Smooth muscle cell (in vitro differentiated cells): ENCODE measurements around the gene TSPEAR. TPM values are rescaled to one million over a fixed set of nuclear protein-coding genes. Genes with fewer than 3 reads are reported as not detected.

Experiments
- DNase-seq: peaks from one replicate; lab custom pipeline; 2025; ENCODE audit not compliant: unreplicated experiment; lab: John Stamatoyannopoulos, UW
- H2AFZ ChIP-seq: fragments of 200-600 bp; sonication (generic); 2 replicates; pipeline ENCODE4 v1.6.0; 2016; ENCODE audit warnings: antibody characterized with exemption, low read depth, mild to moderate bottlenecking
- H3F3A ChIP-seq: fragments of 200-600 bp; sonication (generic); 2 replicates; pipeline ENCODE4 v1.6.0; 2017; ENCODE audit warnings: antibody characterized with exemption, low read depth
- H3K27ac ChIP-seq: fragments of 200-600 bp; sonication (generic); 2 replicates; pipeline ENCODE4 v1.5.1; 2016; ENCODE audit warnings: low read depth, mild to moderate bottlenecking
- H3K27me3 ChIP-seq: fragments of 200-600 bp; sonication (generic); 2 replicates; pipeline ENCODE4 v1.6.1; 2016; ENCODE audit warnings: low read depth, mild to moderate bottlenecking
- H3K36me3 ChIP-seq: fragments of 200-600 bp; sonication (generic); 2 replicates; pipeline ENCODE4 v1.5.1; 2016; ENCODE audit warnings: low read depth
- H3K4me1 ChIP-seq: fragments of 200-600 bp; sonication (generic); 2 replicates; pipeline ENCODE4 v1.5.1; 2016; ENCODE audit warnings: low read depth
- H3K4me2 ChIP-seq: fragments of 200-600 bp; sonication (generic); 2 replicates; pipeline ENCODE4 v1.6.0; 2016; ENCODE audit warnings: mild to moderate bottlenecking
- H3K4me3 ChIP-seq: fragments of 200-600 bp; sonication (generic); 2 replicates; pipeline ENCODE4 v1.5.1; 2016; ENCODE audit warnings: mild to moderate bottlenecking
- H3K79me2 ChIP-seq: fragments of 200-600 bp; sonication (generic); 2 replicates; pipeline ENCODE4 v1.6.0; 2016; ENCODE audit warnings: low read depth, mild to moderate bottlenecking
- H3K9ac ChIP-seq: fragments of 200-600 bp; sonication (generic); 2 replicates; pipeline ENCODE4 v1.6.0; 2016; ENCODE audit warnings: low read depth
- H3K9me3 ChIP-seq: fragments of 200-600 bp; sonication (generic); replicated peaks from 2 replicates; pipeline ENCODE4 v1.5.1; 2016; ENCODE audit warnings: low read depth
- H4K20me1 ChIP-seq: fragments of 200-600 bp; sonication (generic); 2 replicates; pipeline ENCODE4 v1.6.0; 2016; ENCODE audit warnings: low read depth
- CTCF ChIP-seq: fragments of 200-600 bp; sonication (generic); IDR thresholded peaks from 2 replicates; pipeline ENCODE4 v1.5.1; 2017; ENCODE audit warnings: borderline replicate concordance, mild to moderate bottlenecking, antibody characterized with exemption; ENCODE audit not compliant: insufficient read depth, poor library complexity, severe bottlenecking
- WGBS: methylation state at CpG from one replicate; pipeline ENCODE4 v1.1.7; 2016; ENCODE audit warnings: low lambda C conversion rate; 5-methylcytosine and 5-hydroxymethylcytosine counted together
- polyA plus RNA-seq: library from polyadenylated mRNA; unstranded; fragments of >200 nt; fragmentation: Nextera tagmentation; extraction: Ambion mirVana; gene quantifications from 2 replicates; pipeline ENCODE4 v1.2.1, GENCODE V29; 2016
- total RNA-seq: library from RNA; depleted of rRNA; stranded (reverse); fragments of >200 nt; gene quantifications from 2 replicates; pipeline ENCODE4 v1.2.3, GENCODE V29; 2014

Gene TSPEAR
- total and polyA plus RNA-seq, 2 experiments from 2014 or later, result 0.71 TPM; not detected in 1

GRCh38 chr21:44603911-44604310 is 107.5 kb downstream of the TSPEAR start:
- WGBS, result 91% methylated on average over 8 of the region's 8 CpGs
- Histone ChIP-seq H3K9me3 (no peaks in the 10 kb centered on the region), H2AFZ (no peak overlapping the region), H3K27me3 (no peaks in the 10 kb centered on the region), H3K36me3 (no peaks in the 10 kb centered on the region), H3K9ac (no peak overlapping the region), H3K4me3 (no peak overlapping the region), H3K4me2 (no peak overlapping the region), H3K27ac (no peak overlapping the region), H4K20me1 (no peaks in the 10 kb centered on the region), H3F3A (no peaks in the 10 kb centered on the region), H3K79me2 (no peaks in the 10 kb centered on the region), H3K4me1 (peaks cover 4% of the 10 kb centered on the region)
- DNase-seq, result no peak
- no peak for TF ChIP-seq CTCF

- 70% methylated on average over 17 of the region's 17 CpGs for WGBS
- H3F3A ChIP-seq, result no peaks in the 10 kb centered on the region
These were observed 108.1 kb downstream of the TSPEAR start for GRCh38 chr21:44603109-44603875.

GRCh38 chr21:44602463-44602850 is 108.9 kb downstream of the TSPEAR start:
- Histone ChIP-seq H4K20me1 (no peaks in the 10 kb centered on the region), H3F3A (no peaks in the 10 kb centered on the region), H3K27me3 (no peaks in the 10 kb centered on the region), H3K36me3 (no peaks in the 10 kb centered on the region), H3K9me3 (no peaks in the 10 kb centered on the region), H3K4me1 (peaks cover 9% of the 10 kb centered on the region), H3K27ac (no peak overlapping the region), H2AFZ (no peak overlapping the region), H3K4me3 (no peak overlapping the region), H3K79me2 (no peaks in the 10 kb centered on the region), H3K4me2 (no peak overlapping the region), H3K9ac (no peak overlapping the region)
- WGBS, result 90% methylated on average over 20 of the region's 21 CpGs
- DNase-seq, result no peak
- no peak for TF ChIP-seq CTCF

More at GRCh38 chr21:44603109-44603875, 108.1 kb downstream of the TSPEAR start:
- H3K9me3 ChIP-seq, result no peaks in the 10 kb centered on the region
- no peak for TF ChIP-seq CTCF
- H3K4me3 ChIP-seq, result no peak overlapping the region
- H4K20me1 ChIP-seq, result no peaks in the 10 kb centered on the region
- H3K27ac ChIP-seq, result no peak overlapping the region
- H3K9ac ChIP-seq, result no peak overlapping the region
- H3K4me2 ChIP-seq, result no peak overlapping the region
- no peaks in the 10 kb centered on the region for H3K27me3 ChIP-seq
- H3K36me3 ChIP-seq, result no peaks in the 10 kb centered on the region
- no peak overlapping the region for H2AFZ ChIP-seq
- H3K79me2 ChIP-seq, result no peaks in the 10 kb centered on the region
- H3K4me1 ChIP-seq, result peaks cover 4% of the 10 kb centered on the region
- DNase-seq, result no peak
